Ishikawa (cell line): ENCODE data around the gene OPCML.

Source experiments
- CEBPB ChIP-seq: IDR thresholded peaks from 2 replicates; pipeline ENCODE4 v1.6.1; 2012
- CREB1 ChIP-seq: IDR thresholded peaks from 2 replicates; pipeline ENCODE4 v1.6.1; 2012; ENCODE audit warnings: low read depth
- EGR1 ChIP-seq: IDR thresholded peaks from 2 replicates; pipeline ENCODE4 v1.6.1; 2012
- EP300 ChIP-seq: IDR thresholded peaks from 2 replicates; pipeline ENCODE4 v1.6.1; 2012; ENCODE audit warnings: borderline replicate concordance
- FOXM1 ChIP-seq: IDR thresholded peaks from 2 replicates; pipeline ENCODE4 v1.6.1; 2012; ENCODE audit warnings: low read depth, borderline replicate concordance
- MAX ChIP-seq: IDR thresholded peaks from 2 replicates; pipeline ENCODE4 v1.6.1; 2012
- NFIC ChIP-seq: IDR thresholded peaks from 2 replicates; pipeline ENCODE4 v1.6.1; 2012
- RAD21 ChIP-seq: IDR thresholded peaks from 2 replicates; pipeline ENCODE4 v1.6.1; 2012; ENCODE audit warnings: low read depth
- REST ChIP-seq: IDR thresholded peaks from 2 replicates; pipeline ENCODE4 v1.6.1; 2012; ENCODE audit warnings: low read depth, mild to moderate bottlenecking
- TAF1 ChIP-seq: IDR thresholded peaks from 2 replicates; pipeline ENCODE4 v1.6.1; 2012; ENCODE audit warnings: low read depth, mild to moderate bottlenecking
- TCF12 ChIP-seq: IDR thresholded peaks from 2 replicates; pipeline ENCODE4 v1.6.1; 2012; ENCODE audit warnings: low read depth
- TEAD4 ChIP-seq: IDR thresholded peaks from 2 replicates; pipeline ENCODE4 v1.6.1; 2012
- USF1 ChIP-seq: IDR thresholded peaks from 2 replicates; pipeline ENCODE4 v1.6.1; 2012
- YY1 ChIP-seq: IDR thresholded peaks from 2 replicates; pipeline ENCODE4 v1.6.1; 2012; ENCODE audit warnings: low read depth
- ZBTB7A ChIP-seq: IDR thresholded peaks from 2 replicates; pipeline ENCODE4 v1.6.1; 2012; ENCODE audit warnings: low read depth

The OPCML gene

GRCh38 chr11:132920451-132921096, 611.7 kb downstream of the OPCML start:
- TF ChIP-seq RAD21 (no peak), TEAD4 (no peak), TAF1 (no peak), ZBTB7A (no peak), EGR1 (no peak), YY1 (no peak), TCF12 (no peak), REST (no peak), FOXM1 (no peak), NFIC (no peak), CEBPB (no peak), CREB1 (no peak), EP300 (no peak), USF1 (no peak), MAX (no peak)

- TF ChIP-seq TEAD4: no peak
- no peak for TF ChIP-seq EP300
- TF ChIP-seq CEBPB: no peak
- no peak for TF ChIP-seq ZBTB7A
- no peak for TF ChIP-seq EGR1
- no peak for TF ChIP-seq TCF12
- no peak for TF ChIP-seq MAX
- TF ChIP-seq USF1: no peak
- no peak for TF ChIP-seq REST
- no peak for TF ChIP-seq RAD21
- TF ChIP-seq YY1: no peak
- no peak for TF ChIP-seq CREB1
- no peak for TF ChIP-seq FOXM1
- no peak for TF ChIP-seq NFIC
- no peak for TF ChIP-seq TAF1
Observed at GRCh38 chr11:132914600-132914999, 617.7 kb downstream of the OPCML start.

GRCh38 chr11:132913886-132914285, 618.4 kb downstream of the OPCML start:
- TF ChIP-seq CREB1 (no peak), EP300 (no peak), NFIC (no peak), TCF12 (no peak), TAF1 (no peak), YY1 (no peak), MAX (no peak), EGR1 (no peak), FOXM1 (no peak), TEAD4 (no peak), REST (no peak), CEBPB (no peak), ZBTB7A (no peak), USF1 (no peak)
